OCI-M2 (cell line): ENCODE results near the gene ABI1.

Source experiments
- DNase-seq: peaks from one replicate; lab custom pipeline; 2025; ENCODE audit not compliant: unreplicated experiment; lab: John Stamatoyannopoulos, UW

The ABI1 gene

GRCh38 chr10:26721561-26721960 lies 139.2 kb downstream of the ABI1 start:
- no peak for DNase-seq

GRCh38 chr10:26717476-26717875 lies 143.3 kb downstream of the ABI1 start:
- DNase-seq = no peak

- DNase-seq = no peak
Observed at GRCh38 chr10:26715137-26715487, 145.6 kb downstream of the ABI1 start.

GRCh38 chr10:26714415-26715136 lies 146.2 kb downstream of the ABI1 start:
- no peak for DNase-seq

GRCh38 chr10:26711324-26711723 lies 149.4 kb downstream of the ABI1 start:
- DNase-seq = no peak

GRCh38 chr10:26706936-26707335 lies 153.8 kb downstream of the ABI1 start:
- DNase-seq = no peak

- no peak for DNase-seq
Observed at GRCh38 chr10:26706206-26706605, 154.6 kb downstream of the ABI1 start.

GRCh38 chr10:26703974-26704373 lies 156.8 kb downstream of the ABI1 start:
- DNase-seq = no peak

GRCh38 chr10:26703096-26703495 lies 157.7 kb downstream of the ABI1 start:
- DNase-seq = no peak

- no peak for DNase-seq
Observed at GRCh38 chr10:26700884-26701630, 159.7 kb downstream of the ABI1 start.

GRCh38 chr10:26699631-26700030 lies 161.1 kb downstream of the ABI1 start:
- DNase-seq = no peak

- DNase-seq = no peak
Observed at GRCh38 chr10:26698909-26699308, 161.8 kb downstream of the ABI1 start.

- no peak for DNase-seq
Observed at GRCh38 chr10:26697922-26698608, 162.7 kb downstream of the ABI1 start.

GRCh38 chr10:26697163-26697921 lies 163.4 kb downstream of the ABI1 start, which contains the start of gene PDSS1:
PDSS1 (plus strand) TSS chr10:26697701; CDS start chr10:26697712, 11 bp downstream.
- DNase-seq = peak; percentile 17

- no peak for DNase-seq
Observed at GRCh38 chr10:26696786-26697162, 164.0 kb downstream of the ABI1 start.
